Stimulated activated CD4-positive, alpha-beta T cell treated with anti-CD3 and anti-CD28 coated beads, Interleukin-4, amount 100 ng/mL, for 48 hours (primary cell): ENCODE data around the gene TMEM234.

Experiments used
- DNase-seq, 2 donors: peaks; one replicate each; pipeline ENCODE4 v3.0.0-alpha.2; 2020; ENCODE audit warnings: low read depth in 2 of 2

Gene TMEM234

DNA sequence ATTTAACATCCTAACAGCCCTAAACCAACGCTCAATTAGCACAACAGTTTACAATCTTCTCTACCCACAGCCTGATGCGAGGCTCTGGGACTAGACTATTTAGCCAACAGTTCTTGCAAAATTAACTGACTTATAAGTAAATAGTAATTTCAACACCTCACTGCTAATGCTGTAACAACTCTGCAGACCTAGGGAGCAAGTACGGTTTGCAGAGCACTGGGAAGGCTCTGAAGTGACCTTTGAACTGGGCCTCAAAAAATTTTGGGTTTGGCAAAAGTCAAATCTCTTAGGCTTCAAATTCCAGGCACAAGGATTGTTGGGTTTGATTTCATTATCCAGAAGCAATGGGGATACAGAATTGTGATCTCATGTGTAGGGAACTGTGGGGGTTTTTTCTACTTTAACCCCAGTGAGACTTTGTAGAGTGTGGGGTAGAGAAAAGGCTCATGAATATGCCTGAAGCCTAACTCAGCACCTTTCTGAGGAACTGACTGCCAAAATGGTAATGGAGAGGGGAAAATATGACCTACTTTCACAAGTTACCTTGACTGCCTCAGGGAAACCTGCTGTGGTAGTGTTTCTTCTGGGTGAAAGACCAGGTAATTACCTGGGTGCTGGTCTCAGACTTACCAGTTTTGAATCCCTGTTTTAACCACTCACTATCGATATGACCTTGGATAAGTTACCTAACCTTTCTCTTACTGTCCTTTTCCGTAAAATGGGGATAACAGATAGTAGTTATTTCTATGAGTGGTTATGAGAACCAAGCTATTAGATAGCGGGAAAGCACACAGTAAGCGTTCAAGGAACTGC is 43.6 kb downstream of the TMEM234 start:
- DNase-seq: no peak

DNA sequence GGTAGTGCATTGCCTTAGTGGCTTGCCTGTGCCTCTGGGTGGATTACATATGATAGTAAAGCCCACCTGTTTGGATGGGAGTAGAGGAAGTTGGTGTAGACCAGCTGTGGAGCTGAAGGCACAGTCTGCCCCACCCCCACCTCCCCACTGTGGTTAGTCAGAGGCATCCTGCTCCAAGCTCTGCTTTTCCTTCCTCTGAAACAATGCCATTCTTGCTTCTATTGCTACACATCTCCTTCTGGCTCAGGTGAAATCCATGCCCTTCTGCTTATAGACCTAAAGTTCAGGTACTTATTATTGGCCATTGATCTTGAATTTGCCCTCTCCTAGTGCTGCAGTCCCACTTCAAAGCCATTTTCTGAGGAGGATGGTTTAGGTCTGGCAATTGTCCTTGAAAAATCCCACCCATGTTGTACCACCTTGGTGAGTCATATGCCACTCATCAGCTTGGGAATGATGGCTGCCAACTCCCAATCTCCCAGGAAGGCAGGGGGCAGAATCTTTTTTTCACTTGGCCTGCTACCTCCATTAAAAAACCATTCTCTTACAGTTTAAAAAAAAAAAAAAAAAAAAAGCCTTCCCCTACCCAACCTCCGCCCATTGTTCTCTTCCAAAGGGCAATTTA is 49.4 kb downstream of the TMEM234 start:
- no peak for DNase-seq

DNA sequence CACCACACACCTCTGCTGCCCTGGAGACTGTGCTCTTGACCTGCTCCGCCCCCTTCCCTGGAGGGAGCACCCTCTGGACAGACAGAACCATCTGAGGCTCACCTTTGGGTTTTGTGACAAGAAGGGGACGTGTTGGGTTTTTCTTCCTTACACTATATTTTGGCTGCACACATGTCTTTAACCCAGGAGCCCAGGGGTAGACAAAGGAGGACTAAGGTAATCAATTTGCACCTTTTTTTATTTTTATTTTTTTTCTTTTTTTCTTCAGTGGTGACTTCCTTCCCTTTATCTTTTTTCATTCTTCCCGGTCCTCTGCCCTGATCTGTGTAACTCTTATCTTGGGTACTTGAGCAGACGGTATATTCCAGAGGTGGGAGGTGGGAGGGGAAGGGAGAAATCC is 51.2 kb downstream of the TMEM234 start:
- DNase-seq: no peak
